Immature natural killer cell (primary cell): Measurements from ENCODE around the gene PCBD1. TPM values are rescaled to one million over a fixed set of nuclear protein-coding genes. Genes with fewer than 3 reads are reported as not detected.
"Not testable (repeated sequence)": the region's sequence is repeated elsewhere in the genome, so short reads cannot be mapped to it uniquely, and the experiment has no call there.

ENCODE experiments used
- DNase-seq, 3 donors: peaks; one replicate each; pipeline ENCODE4 v3.0.0; 2022; ENCODE audit warnings: mixed read lengths in 1 of 3
- H3K27ac Mint-ChIP-seq, 6 donors: one replicate each; pipeline ENCODE4 v1.8.0; 2020; ENCODE audit warnings: mixed read lengths in 6 of 6, mild to moderate bottlenecking in 5 of 6, inconsistent platforms in 4 of 6, moderate library complexity in 3 of 6
- H3K27me3 Mint-ChIP-seq, 3 donors: one replicate each; pipeline ENCODE4 v1.8.0; 2020 to 2021; ENCODE audit warnings: low read depth in 3 of 3, mild to moderate bottlenecking in 3 of 3, mixed read lengths in 3 of 3, moderate library complexity in 3 of 3, inconsistent platforms in 1 of 3
- H3K36me3 Mint-ChIP-seq, 3 donors: one replicate each; pipeline ENCODE4 v1.8.0; 2020; ENCODE audit warnings: mixed read lengths in 3 of 3, inconsistent platforms in 2 of 3, mild to moderate bottlenecking in 2 of 3
- H3K4me1 Mint-ChIP-seq, 2 donors: one replicate each; pipeline ENCODE4 v1.8.0; 2020; ENCODE audit warnings: inconsistent platforms in 2 of 2, mild to moderate bottlenecking in 2 of 2, mixed read lengths in 2 of 2, moderate library complexity in 1 of 2
- H3K4me3 Mint-ChIP-seq, 5 donors: one replicate each; pipeline ENCODE4 v1.8.0; 2020; ENCODE audit warnings: mild to moderate bottlenecking in 5 of 5, mixed read lengths in 5 of 5, inconsistent platforms in 3 of 5, moderate library complexity in 3 of 5
- H3K9me3 Mint-ChIP-seq, 6 donors: one replicate each; pipeline ENCODE4 v1.8.0; 2020; ENCODE audit warnings: mild to moderate bottlenecking in 6 of 6, mixed read lengths in 6 of 6, inconsistent platforms in 4 of 6, moderate library complexity in 3 of 6
- polyA plus RNA-seq, 3 donors: library from polyadenylated mRNA; unstranded; fragments of 300-500 nt; fragmentation: Illumina TruSeq; gene quantifications; one replicate each; pipeline ENCODE4 v1.2.3, GENCODE V29; 2021

PCBD1 gene
- polyA plus RNA-seq, 3 donors from 2014 or later, result 24.0 to 35.2 (median 25.4) TPM

GRCh38 chr10:70885931-70886903 is 2.1 kb downstream of the PCBD1 start:
- H3K27ac Mint-ChIP-seq, result peak overlapping the region in 5 of 6 donors; percentile 46 to 84 (median 68)
- H3K27me3 Mint-ChIP-seq, result peaks cover 0 to 3% (median 0%) of the 10 kb centered on the region in 3 donors
- H3K4me1 Mint-ChIP-seq, result peaks cover 11% of the 10 kb centered on the region in 2 donors
- H3K36me3 Mint-ChIP-seq, result peaks cover 4 to 18% (median 18%) of the 10 kb centered on the region in 3 donors
- peak overlapping the region in 4 of 5 donors; percentile 19 to 88 (median 74) for H3K4me3 Mint-ChIP-seq
- H3K9me3 Mint-ChIP-seq, result no peaks in the 10 kb centered on the region
- no peak for DNase-seq

GRCh38 chr10:70885481-70885880 is 2.9 kb downstream of the PCBD1 start:
- Mint-ChIP-seq H3K4me1 (peaks cover 11% of the 10 kb centered on the region in 2 donors), H3K9me3 (no peaks in the 10 kb centered on the region), H3K36me3 (peaks cover 4 to 18% (median 18%) of the 10 kb centered on the region in 3 donors), H3K27me3 (peaks cover 0 to 3% (median 0%) of the 10 kb centered on the region in 3 donors), H3K27ac (peak overlapping the region in 2 of 6 donors; percentile 24 to 50), H3K4me3 (no peak overlapping the region)
- DNase-seq, result no peak

GRCh38 chr10:70884741-70885140 is 3.6 kb downstream of the PCBD1 start:
- Mint-ChIP-seq H3K9me3 (no peaks in the 10 kb centered on the region), H3K4me3 (no peak overlapping the region), H3K36me3 (peaks cover 4 to 18% (median 18%) of the 10 kb centered on the region in 3 donors), H3K27me3 (peaks cover 0 to 3% (median 0%) of the 10 kb centered on the region in 3 donors), H3K27ac (peak overlapping the region in 2 of 6 donors; percentile 24 to 47), H3K4me1 (peaks cover 13 to 17% of the 10 kb centered on the region in 2 donors)
- DNase-seq, result no peak

GRCh38 chr10:70880077-70880534 is 8.3 kb downstream of the PCBD1 start:
- peak; percentile 70 to 79 (median 73) for DNase-seq
- H3K4me3 Mint-ChIP-seq, result no peak overlapping the region
- no peaks in the 10 kb centered on the region for H3K9me3 Mint-ChIP-seq
- H3K27me3 Mint-ChIP-seq, result peaks cover 0 to 3% (median 0%) of the 10 kb centered on the region in 3 donors
- H3K36me3 Mint-ChIP-seq, result peaks cover 13 to 42% (median 35%) of the 10 kb centered on the region in 3 donors
- H3K4me1 Mint-ChIP-seq, result peaks cover 2 to 6% of the 10 kb centered on the region in 2 donors
- no peak overlapping the region for H3K27ac Mint-ChIP-seq

GRCh38 chr10:70879207-70879606 is 9.2 kb downstream of the PCBD1 start:
- H3K27me3 Mint-ChIP-seq, result peaks cover 0 to 3% (median 0%) of the 10 kb centered on the region in 3 donors
- H3K9me3 Mint-ChIP-seq, result no peaks in the 10 kb centered on the region
- H3K4me3 Mint-ChIP-seq, result no peak overlapping the region
- DNase-seq, result no peak
- H3K27ac Mint-ChIP-seq, result peak overlapping the region in 2 of 6 donors; percentile 29 to 39
- H3K36me3 Mint-ChIP-seq, result peaks cover 9 to 38% (median 31%) of the 10 kb centered on the region in 3 donors
- peaks cover 2 to 6% of the 10 kb centered on the region in 2 donors for H3K4me1 Mint-ChIP-seq

GRCh38 chr10:70874061-70874460 is 14.3 kb downstream of the PCBD1 start:
- no peak for DNase-seq
- Mint-ChIP-seq H3K27ac (peak overlapping the region in 1 of 6 donors; percentile 8), H3K4me3 (no peak overlapping the region), H3K4me1 (peaks cover 0 to 2% of the 10 kb centered on the region in 2 donors), H3K27me3 (no peaks in the 10 kb centered on the region), H3K36me3 (peaks cover 23 to 67% (median 31%) of the 10 kb centered on the region in 3 donors), H3K9me3 (no peaks in the 10 kb centered on the region)

- H3K4me1 Mint-ChIP-seq, result peaks cover 2 to 4% of the 10 kb centered on the region in 2 donors
- H3K36me3 Mint-ChIP-seq, result peaks cover 20 to 68% (median 31%) of the 10 kb centered on the region in 3 donors
- no peak for DNase-seq
- no peaks in the 10 kb centered on the region for H3K27me3 Mint-ChIP-seq
- no peak overlapping the region for H3K27ac Mint-ChIP-seq
- H3K4me3 Mint-ChIP-seq, result no peak overlapping the region
- H3K9me3 Mint-ChIP-seq, result no peaks in the 10 kb centered on the region
Observed at GRCh38 chr10:70872291-70872690, 16.1 kb downstream of the PCBD1 start.

- peaks cover 36 to 47% of the 10 kb centered on the region in 2 donors for H3K4me1 Mint-ChIP-seq
- peak; percentile 18 to 34 (median 33) for DNase-seq
- peaks cover 0 to 3% (median 0%) of the 10 kb centered on the region in 3 donors for H3K27me3 Mint-ChIP-seq
- peaks cover 8 to 33% (median 17%) of the 10 kb centered on the region in 3 donors for H3K36me3 Mint-ChIP-seq
- H3K4me3 Mint-ChIP-seq, result peak overlapping the region; percentile 8 to 46 (median 21)
- H3K27ac Mint-ChIP-seq, result peak overlapping the region in 3 of 6 donors; percentile 20 to 73 (median 58)
- no peaks in the 10 kb centered on the region for H3K9me3 Mint-ChIP-seq
Observed at GRCh38 chr10:70866424-70866823, 21.9 kb downstream of the PCBD1 start.

GRCh38 chr10:70864935-70865334 is 23.4 kb downstream of the PCBD1 start:
- H3K4me3 Mint-ChIP-seq, result no peak overlapping the region
- peaks cover 34 to 47% of the 10 kb centered on the region in 2 donors for H3K4me1 Mint-ChIP-seq
- peaks cover 0 to 3% (median 2%) of the 10 kb centered on the region in 3 donors for H3K27me3 Mint-ChIP-seq
- H3K27ac Mint-ChIP-seq, result no peak overlapping the region
- no peaks in the 10 kb centered on the region for H3K9me3 Mint-ChIP-seq
- DNase-seq, result no peak
- peaks cover 17 to 37% (median 18%) of the 10 kb centered on the region in 3 donors for H3K36me3 Mint-ChIP-seq

GRCh38 chr10:70863470-70864160 is 24.8 kb downstream of the PCBD1 start:
- H3K36me3 Mint-ChIP-seq, result peaks cover 22 to 36% (median 25%) of the 10 kb centered on the region in 3 donors

GRCh38 chr10:70861495-70862197 is 26.7 kb downstream of the PCBD1 start:
- not testable (repeated sequence) for H3K27ac Mint-ChIP-seq, DNase-seq, H3K27me3 Mint-ChIP-seq, H3K9me3 Mint-ChIP-seq, H3K4me3 Mint-ChIP-seq
- Mint-ChIP-seq H3K4me1 (peaks cover 36 to 50% of the 10 kb centered on the region in 2 donors), H3K36me3 (peaks cover 27 to 47% (median 29%) of the 10 kb centered on the region in 3 donors)

More at GRCh38 chr10:70863470-70864160, 24.8 kb downstream of the PCBD1 start:
- Mint-ChIP-seq H3K27me3 (peaks cover 0 to 3% (median 2%) of the 10 kb centered on the region in 3 donors), H3K4me1 (peaks cover 34 to 47% of the 10 kb centered on the region in 2 donors), H3K9me3 (no peaks in the 10 kb centered on the region), H3K4me3 (peak overlapping the region in 4 of 5 donors; percentile 2 to 48 (median 10)), H3K27ac (peak overlapping the region; percentile 5 to 75 (median 54))
- DNase-seq, result peak in 2 of 3 donors; percentile 13 to 14

GRCh38 chr10:70858759-70859158 is 29.6 kb downstream of the PCBD1 start:
- Mint-ChIP-seq H3K9me3 (no peaks in the 10 kb centered on the region), H3K4me1 (peaks cover 23 to 29% of the 10 kb centered on the region in 2 donors), H3K36me3 (peaks cover 32 to 50% (median 39%) of the 10 kb centered on the region in 3 donors), H3K27ac (peak overlapping the region in 1 of 6 donors; percentile 2), H3K4me3 (no peak overlapping the region), H3K27me3 (peaks cover 0 to 3% (median 0%) of the 10 kb centered on the region in 3 donors)
- no peak for DNase-seq
